HG02798 (cell line): ENCODE data around the gene PDXK.
A peak's percentile ranks its signal among the peaks of the same experiment; 100 is the strongest.

ENCODE experiments used
- ATAC-seq: cut with Tn5 transposase; IDR thresholded peaks from one replicate; pipeline ENCODE4 v1.9.1; 2021; ENCODE audit warnings: mild to moderate bottlenecking; ENCODE audit not compliant: unreplicated experiment, poor library complexity

The PDXK gene

DNA sequence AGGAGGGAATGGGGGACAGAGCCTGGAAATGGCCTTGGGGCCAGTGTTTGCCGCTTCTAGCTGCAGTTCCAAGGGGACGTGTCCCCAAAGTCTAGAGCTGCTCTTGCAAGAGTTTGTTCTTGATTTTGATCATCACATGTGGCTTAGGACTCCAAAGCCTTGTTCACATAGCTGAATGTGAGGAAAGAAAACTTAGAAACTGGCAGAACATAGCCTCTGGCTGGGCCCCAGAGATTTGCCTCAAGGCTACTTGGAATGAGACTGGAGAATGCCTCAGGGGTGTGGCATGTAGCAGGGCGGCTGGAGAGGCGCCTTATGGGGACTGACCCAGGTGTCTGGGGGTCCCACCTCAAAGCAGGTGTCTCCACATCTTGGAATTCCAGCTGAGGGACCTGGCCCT, 2.3 kb downstream of the PDXK start:
- no peak for ATAC-seq

DNA sequence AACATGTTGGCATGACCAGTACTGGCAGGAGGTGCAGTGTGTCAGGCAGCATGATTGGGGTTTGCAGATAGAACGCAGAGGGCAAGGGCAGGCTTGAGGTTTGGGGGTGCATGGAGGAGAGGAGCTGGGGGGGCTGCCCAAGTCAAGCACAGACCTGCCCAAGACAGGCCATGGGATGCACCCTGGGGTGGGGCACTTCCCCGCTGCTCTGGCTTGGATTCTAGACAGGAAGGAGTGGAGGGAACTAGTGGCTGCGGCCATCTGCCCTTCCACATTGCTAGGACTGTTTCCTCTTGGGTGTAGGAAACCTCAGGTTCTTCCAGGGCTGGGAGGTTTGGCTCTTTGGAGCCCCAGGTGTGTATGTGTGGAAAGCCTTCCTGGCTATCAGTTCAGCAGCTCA, 3.0 kb downstream of the PDXK start:
- no peak for ATAC-seq

DNA sequence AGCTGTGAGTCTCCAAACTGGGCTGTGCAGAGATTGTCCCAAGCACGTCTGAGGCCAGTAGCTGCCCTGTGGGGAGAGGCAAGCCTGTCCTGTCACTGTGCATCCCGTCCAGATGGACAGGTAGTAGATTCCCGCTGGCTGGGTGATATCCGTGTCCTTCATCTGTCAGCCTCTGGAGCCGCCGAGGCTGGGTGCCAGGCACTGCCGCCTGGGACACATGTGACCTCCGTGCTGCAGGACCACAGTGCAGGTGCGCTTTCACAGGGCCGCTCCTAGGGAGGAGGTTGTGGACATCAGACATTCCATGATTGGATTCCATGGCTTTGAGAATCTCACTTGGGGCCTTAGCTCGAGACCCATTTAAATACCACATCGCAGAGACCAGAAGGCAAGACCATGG, 4.7 kb downstream of the PDXK start:
- ATAC-seq: no peak

DNA sequence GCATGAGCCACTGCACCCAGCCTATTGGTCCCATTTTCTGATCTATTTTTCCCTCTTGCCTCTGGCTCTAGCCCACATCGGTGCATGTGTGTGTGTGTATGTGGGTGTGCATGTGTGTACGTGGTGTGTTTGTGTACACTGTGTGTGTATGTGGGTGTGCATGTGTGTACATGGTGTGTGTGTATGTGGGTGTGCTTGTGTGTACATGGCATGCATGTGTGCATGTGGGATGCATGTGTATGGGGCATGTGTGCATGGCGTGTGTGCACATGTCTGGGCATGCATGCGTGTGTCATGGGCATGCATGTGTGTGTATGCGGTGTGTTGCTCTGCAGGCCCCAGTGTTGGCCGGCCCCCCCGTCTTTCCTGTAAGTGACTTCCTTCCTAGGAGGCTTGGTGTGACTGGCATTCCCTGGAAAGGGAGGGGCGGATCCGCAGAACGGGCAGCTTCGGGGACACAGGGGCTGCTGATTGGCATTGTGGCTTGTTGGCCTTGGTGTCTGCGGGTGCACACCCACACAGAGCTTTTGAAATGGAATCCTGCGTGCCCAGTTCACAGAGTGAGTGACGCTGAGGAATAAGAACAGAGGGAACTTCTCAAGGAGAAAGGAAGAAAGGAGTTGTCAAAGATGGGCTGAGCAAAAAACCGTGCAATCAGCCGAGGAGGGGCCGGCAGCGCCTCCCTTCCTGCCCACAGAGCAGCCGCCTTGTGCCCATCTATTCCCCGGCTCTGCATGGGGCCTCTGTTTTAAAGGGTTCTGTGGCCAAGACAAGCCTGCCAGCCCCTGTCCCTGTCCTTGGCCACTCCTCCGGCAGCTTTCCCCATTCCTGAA, 8.0 kb downstream of the PDXK start:
- no peak for ATAC-seq

DNA sequence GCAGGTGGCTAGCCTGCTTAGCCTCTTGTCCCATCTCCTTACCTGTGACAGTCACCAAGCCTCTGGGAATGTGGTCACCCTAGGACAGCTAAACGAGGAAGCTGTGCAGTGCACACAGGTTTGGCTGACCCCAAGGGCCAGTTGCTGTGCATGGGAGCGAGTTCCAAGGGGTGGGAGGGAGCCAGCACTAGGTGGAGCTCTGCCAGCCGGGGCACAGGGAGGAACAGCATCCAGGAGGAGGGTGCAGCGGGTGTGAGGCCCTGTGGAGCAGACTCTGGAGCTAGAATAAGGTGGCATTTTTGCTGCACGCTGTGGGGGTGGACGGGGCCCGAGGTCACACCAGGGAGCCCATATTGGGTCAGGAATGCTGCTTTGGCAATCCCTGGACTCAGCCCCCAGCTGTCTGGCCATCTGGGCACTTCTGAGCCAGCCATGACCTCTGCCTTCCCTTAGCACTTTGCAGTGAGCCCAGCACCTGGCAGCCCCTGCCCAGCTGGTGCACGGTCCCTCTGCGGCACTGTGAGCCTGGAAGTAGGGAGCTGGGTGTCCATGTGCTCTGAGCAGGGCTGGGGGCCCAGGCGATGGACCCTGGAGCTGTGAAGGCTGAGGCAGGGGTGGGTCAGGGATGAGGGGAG, 8.7 kb downstream of the PDXK start:
- no peak for ATAC-seq

DNA sequence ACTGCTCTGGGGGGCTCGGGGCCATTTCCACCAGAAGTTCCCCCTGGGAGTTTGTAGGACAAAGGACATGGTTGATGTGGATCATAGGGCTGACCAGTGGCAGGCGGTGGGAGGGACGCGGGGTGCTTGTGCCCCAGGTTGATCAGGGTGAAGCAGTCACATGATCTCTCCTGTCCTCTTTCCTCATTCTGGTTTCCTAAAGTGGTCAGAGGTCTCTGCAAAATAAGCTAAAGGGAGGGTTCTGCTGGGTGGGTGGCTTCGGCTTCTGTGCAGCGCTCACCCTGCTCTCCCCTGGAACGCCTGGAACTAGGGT, 9.2 kb downstream of the PDXK start:
- ATAC-seq: no peak

DNA sequence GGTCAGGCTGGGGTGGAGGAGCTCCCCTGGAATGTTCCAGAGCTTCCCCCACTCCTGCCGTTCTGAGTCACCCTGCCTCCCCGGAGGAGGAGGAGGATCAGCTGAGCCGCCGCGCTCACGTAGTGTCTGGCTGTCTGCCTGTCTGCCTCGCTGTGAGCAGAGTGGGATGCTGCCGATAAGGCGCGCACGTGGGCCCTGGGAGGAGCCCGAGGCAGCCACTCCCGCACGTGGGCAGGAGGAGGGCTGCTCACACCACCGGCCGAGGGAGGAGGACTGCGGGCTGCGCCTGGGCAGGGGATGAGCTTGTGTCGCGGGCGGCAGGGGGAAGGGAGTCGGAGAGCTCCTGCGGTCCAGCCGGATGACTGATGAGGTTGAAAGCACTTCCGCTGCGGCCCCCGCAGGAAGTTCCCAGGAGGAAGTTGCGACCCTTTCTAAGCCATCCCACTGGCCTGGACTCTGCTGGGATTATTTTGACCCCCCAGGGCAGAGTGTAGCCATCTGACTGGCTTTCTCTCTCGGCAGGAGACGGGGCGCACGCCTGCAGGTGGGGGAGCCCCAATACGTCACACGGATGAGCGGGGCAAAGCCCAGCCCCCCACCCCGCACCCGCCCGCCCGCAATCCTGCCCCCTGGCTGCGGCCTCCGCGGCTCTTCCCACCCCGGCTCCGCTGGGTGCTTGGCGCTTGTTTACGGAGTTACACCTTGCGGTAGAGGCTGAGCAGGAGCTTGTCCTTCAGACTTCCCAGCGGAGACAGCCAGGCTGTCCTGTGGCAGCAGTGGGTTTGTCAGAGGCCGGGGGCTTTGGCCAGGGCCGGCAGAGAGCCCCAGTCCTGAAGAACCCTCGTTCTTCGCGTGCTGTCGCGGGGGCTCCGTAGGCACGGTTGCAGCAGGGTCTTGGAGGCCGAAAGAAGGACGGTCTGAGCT, 9.8 kb downstream of the PDXK start:
- ATAC-seq: peak; percentile 71

DNA sequence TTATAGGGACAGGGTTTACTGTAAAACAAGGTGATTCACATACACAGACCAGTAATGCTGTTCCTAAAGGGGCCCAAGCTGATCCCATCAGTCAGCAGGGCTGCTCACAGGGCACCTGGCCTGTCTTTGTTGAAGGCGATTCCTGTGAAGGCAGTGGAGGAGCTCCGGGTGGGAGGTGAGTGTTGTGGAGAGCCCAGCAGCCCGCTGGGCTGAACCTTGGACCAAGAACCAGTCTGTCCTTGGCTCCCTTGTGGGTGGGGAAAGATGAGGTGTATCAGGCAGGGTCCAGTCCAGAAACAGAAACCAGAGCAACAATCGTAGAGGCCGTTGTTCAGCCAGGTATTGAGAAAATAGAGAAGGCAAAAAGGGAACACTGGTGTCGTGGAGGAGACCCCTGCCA, 12.5 kb downstream of the PDXK start:
- ATAC-seq: no peak

DNA sequence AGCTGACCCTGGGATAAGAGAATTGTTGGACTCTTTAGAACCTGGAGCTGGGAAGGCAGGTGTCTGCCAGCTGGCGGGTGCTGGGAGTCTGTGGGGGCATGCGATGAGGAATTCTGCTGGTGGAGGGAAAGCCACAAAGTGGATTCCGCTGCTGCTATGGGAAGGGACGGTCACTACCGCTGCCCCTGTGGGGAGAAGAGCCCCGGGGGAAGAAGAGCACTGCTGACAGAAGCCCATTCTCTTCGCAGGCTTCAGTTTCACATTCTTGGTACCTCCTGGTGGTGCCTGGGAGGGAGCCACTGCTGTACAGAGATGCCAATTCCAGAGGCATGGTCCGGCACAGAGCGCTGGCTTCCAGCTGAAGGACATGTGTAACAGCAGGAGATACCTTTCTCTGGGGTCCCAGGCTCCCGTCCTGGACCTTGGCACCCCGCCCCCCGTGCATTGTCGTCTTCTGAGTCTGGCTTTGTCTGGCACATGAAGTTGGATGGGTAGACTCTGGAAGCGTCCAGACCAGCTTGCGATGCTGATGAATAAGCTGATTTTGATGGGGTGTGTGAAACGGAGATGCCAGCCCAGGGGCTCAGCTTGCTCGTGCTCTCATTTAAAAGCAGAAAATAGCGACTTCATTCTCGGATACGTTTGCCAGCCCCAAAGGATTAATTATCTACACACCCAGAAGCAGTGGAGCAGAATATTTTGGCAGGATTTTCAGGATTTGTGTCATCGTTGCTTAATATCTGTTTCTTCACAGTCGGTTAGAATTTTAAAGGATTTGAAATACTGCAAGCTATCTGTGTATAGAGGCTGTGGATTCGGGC, 13.2 kb downstream of the PDXK start:
- no peak for ATAC-seq

DNA sequence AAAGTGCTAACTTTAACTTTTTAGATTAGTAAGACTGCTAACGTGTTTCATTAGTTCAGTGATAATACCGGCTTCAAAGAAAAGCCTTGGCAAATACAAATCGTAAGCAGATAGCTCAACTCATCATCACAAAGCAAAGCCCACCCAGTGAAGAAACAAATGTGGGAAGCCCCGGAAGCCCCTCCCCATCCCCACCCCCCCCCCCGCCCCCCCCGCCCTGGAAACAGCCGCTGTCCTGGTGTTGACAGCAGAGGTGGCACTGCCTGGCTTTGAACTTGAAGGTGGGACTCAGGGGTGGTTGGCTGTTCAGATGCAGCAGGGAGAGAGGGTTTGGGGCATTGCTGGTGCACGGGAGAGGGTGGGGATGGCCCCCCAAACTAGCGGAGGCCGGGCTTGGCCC, 14.1 kb downstream of the PDXK start:
- ATAC-seq: no peak

DNA sequence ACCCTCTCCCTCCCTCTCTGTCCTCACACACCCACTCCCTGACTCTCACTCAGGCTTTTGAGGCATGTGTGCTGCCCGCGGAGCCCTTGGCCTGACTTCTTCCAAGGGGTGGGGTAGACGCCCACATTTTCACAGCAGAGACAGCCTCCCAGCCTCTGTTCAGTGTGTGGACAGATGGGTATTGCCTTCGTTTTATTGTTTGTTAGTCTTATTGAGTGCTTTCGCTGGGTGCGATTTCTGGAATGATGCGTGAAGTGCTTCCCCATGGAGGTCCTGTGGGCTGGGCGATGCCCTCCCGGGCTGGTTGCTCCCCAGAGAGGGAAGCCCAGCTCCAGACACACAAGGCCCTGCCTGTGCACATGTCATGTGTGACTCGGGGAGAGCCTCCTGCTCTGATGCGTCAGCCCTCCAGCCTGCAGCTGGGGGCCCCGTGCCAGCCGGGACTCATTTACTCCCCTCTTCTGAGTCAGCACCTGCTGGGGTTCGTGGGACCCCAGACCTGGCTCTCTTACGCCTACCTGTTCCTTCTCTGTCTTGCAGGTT, 14.7 kb downstream of the PDXK start:
- no peak for ATAC-seq

DNA sequence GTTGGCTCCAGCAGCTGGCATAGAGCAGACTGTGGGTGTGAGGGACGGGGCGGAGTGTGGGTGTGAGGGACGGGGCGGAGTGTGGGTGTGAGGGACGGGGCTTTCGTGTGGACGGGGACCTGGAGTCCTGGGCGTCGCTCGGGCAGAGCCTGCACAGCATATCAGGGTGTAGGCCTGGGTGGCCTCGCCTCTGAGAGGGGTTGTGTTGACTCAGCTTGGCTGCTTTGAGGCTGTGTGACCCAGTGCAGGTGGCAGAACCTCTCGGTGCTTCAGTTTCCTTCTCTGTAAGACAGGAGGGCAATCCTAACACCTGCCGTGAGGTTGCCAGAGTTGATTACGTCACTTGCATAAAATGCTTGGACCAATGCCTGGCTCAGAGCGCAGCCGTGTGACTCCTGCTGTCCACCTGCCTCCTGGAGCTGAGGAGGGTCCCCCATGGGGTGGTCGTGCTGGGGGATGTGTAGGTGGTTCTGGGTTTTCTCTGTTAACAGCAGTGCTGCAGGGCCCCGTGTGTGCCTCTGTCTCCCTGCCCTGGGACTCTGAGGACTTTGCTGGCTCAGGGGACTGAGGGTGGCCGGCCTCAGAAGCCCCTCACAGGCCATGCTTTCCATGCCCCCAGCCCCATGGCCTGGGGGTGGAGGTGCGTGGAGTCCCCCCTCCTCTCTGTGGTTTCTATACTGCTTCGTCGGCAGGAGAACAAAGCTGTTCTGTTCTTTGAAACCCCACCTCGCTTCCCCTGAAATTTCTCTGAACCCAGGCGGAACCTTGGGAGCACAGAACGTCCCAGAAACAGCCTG, 15.4 kb downstream of the PDXK start:
- ATAC-seq: no peak

DNA sequence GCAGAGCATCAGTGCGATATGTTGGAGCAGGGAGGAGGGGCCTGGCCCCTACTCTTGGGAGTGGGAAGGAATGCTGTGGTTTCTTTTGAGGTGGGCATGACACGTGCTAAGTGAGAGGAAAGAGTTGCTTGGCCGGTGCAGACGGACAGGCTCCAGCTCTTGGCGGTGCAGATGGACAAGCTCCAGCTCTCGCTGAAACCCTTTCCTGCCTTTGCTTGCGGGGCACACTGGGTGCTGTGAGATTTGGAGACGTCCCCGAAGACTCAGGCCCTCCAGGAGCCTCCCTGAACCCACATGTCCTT, 15.9 kb downstream of the PDXK start:
- no peak for ATAC-seq

DNA sequence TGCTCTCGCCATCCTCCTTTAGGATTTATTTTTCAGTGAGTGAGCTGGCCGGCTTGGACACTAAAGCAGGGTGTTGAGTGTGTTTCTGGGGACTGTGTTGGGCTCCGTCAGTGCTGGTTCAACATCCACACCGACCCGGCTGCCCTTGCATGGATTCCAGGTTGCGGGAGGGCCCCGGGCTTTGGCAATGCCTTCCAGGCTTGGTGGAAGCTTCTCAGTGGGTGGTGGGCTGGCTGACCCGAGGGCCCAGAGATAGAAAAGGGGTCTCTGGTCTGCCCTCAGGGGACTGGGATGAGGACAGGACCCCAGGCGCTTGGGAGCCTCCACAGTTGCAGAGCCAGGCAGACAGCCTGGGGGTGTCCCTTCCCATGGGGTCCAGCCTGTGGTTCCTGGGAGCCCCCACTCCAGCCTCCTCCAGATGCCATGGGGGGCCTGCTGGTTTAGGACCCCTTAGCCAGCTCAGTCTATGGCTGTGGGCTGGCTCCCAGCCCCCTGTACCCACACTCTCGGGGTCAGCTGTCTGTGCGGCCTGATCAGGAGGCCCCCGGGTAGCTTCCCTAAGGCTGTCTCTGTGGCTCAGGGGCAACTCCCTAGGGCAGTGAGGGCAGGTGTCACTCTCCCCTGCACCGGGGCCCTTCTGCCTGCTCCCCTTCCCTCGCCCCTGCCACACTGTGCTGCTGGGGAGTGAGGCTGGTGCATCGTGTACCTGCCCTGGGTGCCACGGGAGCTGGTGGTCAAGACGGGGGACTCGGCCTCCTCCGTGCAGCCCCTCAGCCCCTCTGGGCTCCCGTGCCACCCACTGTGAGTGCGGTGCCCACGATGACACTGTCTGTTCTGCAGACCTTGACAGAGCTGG, 16.5 kb downstream of the PDXK start:
- no peak for ATAC-seq

DNA sequence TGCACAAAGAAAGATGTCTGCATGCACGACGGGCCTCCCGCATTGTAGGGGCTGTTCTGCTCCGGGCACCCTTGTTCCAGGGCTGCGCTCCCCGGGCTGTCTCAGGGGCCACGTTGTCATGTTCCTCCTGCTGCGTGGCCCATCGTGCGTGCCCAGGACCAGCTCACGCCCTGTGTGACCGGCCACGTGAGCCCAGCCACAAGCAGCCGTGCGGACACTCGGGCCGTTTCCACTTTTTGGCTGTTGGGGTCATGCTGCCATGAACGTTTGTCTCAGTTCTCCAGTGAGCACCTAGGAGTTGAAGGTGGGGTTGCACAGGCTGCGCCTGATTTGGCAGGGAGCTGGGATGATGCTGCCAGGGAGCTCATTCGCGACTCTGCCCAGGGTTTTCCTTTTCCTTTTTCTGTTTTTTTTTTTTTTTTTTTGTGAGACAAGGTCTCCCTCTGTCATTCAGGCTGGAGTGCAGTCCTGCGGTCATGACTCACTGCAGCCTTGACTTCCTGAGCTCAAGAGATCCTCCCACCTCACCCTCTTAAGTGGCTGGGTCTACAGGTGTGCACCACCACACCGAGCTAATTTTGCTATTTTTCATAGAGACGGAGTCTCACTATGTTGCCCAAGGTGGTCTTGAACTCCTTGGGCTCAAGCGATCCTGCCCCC, 17.4 kb downstream of the PDXK start:
- no peak for ATAC-seq

DNA sequence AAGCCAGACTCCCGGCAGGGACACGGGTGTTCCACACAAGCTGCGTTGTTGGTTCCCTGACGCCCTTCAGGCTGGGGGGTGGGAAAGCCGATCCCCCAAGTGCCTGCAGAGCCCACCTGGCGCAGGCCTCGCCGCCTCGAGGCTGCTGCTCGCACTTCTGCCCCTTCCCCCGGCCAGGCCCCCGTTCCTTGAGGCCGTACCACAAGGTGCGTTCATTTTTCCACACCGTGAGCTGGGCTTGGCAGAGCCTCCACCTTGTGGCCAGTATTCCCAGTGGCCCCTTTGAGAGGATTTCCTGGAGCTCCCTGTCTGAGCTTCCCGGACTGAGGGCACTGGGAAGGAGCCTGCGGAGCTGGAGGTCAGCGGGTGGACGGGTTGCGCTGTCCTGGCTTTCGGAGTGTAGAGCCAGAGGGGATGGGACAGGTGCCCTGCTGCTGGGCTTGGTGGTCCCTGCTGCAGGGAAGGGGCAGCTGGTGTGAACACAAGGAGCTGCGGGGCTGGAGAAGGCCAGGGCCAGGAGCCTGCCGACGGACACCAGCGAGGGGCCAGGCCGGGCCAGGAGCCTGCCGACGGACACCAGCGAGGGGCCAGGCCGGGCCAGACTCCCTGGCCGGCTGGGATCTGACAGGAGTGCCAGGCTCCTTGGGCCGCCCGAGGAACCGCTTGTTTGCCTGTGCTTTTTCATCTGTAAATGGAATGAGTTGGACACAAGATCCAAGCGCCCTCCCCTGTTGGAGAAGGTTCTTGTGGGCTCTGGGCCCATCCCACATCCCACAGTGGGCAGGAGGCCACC, 18.4 kb downstream of the PDXK start:
- no peak for ATAC-seq
